AML-193 (cell line): ENCODE measurements around the gene SEPTIN12.

Source experiments
- DNase-seq, 2 experiments: peaks; one replicate each; lab custom pipeline; 2025; lab: John Stamatoyannopoulos, UW

The SEPTIN12 gene

DNA sequence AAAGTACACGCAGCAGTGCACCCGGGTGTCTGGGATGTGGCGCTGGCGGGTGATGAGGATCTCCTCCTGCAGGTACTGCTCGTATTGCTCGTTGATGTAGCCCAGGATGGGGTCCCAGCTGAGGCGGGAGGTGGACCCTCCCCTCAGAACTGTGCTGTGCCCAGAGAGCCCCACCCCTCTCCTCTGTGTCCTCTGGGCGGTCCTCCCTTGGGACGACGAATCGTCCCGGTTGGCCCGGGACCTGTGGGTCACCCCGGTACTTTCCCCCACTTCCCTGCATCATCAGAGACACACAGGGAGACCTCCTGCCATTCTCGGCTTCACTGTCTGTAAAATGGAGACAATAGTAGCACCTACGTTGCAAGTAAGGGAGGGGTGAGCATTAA is 4.2 kb downstream of the SEPTIN12 start:
- DNase-seq, result no peak

DNA sequence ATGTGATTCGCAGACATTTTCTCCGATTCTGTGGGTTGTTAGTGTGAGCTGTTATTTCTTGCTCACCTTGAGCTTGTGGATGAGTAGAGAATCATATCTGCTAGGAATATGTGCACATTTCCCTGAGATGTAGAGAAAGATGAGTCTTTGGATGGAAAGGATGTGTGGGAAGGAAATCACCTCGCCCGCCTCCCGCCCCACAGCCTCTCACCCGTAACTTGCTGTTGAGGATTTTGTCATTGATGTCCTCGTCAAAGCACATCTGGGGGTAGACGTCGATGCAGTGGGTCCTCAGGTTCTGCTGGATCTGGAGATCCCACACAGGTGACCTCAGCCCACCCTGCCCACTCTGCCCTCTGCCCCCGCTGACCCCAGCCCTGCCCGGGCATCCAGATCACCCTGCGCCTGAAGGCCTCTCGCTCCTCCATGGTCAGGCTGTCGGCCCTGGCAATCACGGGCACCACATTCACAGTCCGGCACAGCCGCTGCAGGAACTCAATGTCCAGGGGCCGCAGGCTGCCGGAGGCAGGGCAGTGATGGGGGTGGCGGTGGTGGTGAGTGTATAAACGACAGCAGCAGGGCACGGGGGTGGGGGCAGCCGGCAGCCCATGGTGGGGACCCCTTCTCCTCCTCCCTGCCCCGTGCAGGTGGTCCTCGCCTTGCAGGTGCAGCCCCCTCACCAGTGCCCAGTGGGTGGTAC is 4.7 kb downstream of the SEPTIN12 start:
- DNase-seq, result no peak

DNA sequence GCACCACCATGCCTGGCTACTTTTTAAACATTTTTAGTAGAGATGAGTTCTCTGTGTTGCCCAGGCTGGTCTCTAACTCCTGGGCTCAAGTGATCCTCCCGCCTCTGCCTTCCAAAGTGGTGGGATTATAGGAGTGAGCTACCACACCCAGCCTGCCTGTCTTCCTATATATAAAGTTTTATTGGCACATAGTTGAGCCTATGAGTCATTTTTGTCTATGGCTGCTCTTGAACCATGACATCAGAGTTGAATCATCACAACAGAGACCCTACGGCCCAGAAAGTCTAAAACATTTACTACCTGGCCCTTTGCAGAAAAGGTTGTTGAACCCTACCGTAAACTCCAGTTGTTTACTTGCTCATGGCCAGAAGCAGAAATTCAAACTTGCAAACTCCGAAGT is 7.9 kb downstream of the SEPTIN12 start:
- no peak for DNase-seq

DNA sequence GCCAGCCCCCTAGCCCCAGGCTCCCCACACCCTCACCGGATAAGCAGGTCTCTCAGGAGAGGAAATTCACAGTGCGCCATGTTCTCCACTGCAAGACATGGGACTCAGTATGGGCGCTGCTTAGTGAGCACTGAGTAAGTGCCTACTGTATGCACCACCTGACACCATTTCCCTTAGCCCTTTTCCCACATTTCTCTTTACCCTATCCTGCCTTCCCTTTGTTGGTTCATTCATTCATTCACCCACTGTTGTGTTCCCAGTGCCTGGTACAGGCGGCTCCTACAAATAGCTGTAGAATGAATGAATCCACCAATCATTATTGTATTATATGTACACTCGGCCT is 10.1 kb downstream of the SEPTIN12 start:
- no peak for DNase-seq

DNA sequence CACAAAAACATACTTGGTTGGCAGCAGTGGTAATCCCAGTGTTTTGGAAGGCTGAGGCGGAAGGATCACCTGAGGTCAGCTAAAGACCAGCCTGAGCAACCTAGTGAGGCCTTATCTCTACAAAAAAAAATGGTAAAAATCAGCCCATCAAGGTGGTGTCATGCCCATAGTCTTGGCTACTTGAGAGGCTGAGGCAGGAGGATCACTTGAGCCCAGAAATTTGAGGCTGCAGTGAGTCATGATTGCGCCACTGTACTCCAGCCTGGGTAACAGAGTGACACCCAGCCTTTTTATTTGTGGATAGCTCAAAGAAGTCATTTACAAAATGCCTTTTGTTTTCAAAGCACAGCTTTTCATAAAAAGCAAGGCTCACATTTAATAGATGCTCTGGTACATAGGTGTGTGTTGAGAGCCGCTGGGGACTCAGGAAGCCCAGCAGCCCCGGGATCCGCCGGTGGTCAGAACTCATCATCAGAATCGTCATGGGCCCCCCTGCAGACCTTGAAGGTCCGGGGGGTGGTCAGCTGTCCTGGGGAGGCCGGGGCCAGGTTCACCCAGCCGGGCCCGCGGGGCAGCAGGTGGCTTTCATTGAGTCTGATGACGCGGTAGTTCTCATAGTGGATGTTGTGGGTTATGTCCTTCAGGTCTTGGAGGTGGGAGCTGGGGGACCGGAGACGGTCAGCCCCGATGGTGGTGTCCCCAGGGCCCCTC is 10.7 kb downstream of the SEPTIN12 start:
- DNase-seq, result no peak

DNA sequence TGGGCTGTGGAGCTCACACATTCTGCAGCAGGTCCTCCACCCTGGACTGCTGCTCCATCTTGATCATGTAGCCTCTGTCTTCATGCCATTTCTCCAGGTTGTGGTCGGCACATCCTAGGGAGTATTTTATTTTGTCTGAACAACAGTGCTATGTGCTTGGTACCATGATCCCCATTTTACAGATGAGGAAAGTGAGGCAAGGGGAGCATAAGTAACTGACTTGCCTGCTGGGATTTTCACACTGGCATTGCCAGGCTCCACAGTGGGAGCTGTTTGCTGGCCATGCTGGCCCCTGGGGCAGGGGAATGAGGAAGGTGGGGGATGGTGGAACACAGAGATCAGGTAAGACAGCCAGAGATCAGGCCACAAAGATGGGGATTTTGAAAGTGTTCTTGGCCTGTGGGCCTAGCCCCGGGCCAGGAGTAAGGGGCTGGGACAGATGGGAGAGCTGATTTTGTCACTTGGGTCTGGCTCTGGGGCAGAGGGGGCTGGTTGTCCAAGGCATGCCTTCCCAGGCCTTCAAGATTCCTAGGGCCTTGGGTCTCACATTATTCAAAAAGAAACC is 11.9 kb downstream of the SEPTIN12 start:
- DNase-seq, result no peak

DNA sequence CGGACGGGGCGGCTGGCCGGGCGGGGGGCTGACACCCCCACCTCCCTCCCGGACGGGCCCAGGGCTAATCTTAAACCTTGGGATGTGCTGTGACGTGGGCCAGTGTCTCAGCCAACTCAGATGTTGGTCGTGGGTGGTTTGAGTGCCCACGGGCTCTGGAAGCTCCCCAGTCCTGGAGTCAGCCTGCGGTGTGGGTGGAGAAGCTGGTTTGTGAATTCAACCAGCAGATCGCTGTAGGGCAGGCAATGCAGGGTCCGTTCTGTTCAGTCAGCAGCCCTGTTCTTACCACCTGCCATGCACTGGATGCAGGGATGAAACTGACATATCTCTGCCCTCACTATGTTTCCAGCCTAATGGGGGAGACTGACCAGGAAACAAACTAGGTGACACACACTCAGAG is 13.1 kb downstream of the SEPTIN12 start:
- DNase-seq, result no peak

DNA sequence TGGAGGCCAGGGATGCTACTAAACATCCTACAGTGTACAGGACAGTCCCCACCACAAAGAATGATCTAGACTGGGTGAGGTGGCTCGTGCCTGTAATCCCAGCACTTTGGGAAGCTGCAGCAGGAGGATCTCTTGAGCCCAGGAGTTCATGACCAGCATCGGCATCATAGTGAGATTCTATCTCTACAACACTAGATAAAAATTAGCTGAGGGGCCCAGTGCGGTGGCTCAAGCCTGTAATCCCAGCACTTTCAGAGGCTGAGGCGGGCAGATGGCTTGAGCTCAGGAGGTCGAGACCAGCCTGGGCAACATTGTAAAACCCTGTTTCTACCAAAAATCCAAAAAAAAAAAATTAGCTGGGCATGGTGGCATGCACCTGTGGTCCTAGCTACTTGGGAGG is 15.8 kb downstream of the SEPTIN12 start:
- no peak for DNase-seq

DNA sequence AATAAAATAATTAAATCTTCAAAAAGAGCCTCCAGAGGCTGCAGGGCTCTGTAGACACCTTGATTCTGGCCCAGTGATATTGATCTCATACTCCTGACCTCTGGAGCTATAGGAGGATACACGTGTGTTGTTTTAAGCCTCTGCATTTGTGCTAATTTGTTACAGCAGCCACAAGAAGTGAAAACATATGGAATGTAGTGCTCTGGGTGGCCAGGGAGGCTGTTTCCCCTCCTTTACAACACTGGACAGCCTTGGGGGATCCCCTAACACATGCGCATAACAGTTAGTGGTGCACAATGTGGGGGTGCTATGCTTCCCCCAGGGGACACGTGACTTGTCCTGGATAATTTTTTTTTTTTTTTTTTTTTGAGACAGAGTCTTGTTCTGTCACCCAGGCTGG is 16.5 kb downstream of the SEPTIN12 start:
- DNase-seq, result no peak

DNA sequence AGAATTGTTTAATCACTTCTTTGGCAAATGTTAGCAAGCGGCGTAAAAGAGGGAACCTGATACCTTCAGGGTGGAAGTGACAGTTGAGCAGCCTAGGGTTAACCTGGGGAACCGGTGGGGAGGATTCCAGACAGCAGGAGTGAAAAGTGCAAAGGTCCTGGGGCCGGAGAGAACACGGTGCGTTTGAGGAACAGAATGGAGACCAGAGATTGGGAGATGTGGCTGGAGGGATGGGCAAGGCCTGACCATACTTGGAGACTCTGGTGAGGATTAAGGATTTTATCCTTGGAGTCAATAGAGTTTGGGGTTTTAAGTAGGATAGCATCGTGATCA is 18.9 kb downstream of the SEPTIN12 start:
- no peak for DNase-seq

DNA sequence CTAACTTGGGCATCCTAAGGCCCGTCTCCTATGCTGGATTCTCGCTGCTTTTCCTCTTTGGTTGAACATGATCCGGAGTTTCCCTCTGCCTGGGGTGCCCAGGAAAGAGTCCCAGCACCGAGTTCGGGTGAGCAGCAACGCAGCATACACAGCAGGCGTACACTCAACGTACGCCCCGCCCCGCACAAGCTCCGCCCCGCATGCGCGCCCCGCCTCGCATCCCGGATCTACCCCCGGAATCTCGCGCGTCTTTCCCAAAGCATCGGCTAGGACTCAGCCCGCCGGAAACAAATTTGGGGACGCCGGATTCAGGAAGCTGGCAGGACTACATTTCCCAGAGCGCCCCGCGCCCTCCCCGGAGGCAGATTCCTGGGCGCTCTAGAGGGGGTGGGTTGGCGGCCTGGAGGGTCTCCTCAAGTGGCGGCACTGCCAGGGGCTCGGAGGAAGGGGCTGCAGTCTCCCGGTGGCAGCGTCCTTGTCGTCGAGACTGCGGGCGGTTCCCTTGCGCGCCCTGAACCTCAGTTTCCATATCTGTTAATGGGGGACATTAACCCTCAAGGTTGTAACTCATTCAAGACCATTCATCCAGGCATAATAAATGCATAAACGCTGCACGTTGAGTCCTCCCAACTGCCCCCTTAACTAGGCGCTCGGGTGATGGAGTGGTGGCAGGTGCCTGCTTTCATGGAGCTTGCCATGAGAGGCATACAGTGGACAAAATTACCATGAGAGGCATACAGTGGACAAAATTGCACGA is 19.4 kb downstream of the SEPTIN12 start:
- peak in 1 of 2 experiments; percentile 16 for DNase-seq

DNA sequence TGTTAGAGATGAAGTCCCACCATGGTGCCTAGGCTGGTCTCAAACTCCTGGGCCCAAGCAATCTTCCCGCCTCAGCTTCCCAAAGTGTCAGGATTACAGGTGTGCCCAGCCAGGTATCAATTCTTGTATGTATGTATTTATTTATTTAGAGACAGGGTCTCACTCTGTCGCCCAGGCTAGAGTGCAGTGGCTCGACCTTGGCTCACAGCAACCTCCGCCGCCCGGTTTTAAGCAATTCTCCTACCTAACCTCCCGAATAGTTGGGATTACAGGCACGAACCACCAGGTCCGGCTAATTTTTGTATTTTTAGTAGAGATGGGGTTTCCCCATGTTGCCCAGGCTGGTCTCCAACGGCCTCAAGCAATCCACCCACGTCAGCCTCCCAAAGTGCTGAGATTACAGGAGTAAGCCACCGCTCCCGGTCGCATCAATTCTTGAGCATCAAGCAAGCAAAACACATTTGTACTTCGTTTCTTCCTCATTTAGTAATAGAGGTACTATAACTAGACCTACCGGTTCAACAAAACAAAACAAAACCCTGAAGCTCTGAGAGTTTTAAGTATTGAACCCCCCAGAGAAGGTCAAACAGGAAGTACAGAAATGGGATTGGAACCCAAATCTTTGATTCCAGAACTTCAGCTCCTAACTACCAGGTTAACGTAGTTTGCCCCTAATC is 20.1 kb downstream of the SEPTIN12 start:
- DNase-seq, result peak; percentile 3 to 16

DNA sequence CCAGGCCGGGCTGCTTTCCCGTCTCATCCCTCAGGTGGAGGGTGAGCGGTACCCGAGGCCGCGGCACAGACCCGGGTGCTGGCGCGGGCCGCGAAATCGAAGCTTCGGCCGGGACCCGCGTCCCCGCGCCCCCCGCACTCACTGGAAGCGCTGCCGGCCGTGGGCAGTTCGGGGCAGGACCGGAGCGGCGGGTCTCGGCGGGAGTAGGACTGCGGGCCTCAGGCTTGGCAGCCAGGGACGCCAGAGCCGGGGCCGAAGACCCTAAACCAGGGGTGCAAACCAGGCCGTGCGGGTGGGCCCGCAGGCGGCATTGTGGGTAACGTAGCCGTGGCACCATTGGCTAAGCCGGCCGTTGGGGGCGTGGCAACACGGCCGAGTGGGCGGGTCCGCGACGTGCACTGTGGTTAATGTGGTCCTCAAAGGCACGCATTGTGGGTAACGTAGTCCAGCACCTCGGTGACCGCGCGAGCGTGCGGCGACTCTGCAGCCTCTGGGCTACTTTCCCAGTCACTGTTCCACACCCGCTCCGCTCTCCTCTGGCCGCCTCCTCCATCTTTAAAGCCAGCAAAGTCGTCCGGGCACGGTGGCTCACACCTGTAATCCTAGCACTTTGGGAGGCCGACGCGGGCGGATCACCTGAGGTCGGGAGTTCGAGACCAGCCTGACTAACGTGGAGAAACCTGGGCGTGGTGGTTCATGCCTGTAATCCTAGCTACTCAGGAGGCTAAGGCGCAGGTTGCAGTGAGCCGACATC is 21.1 kb downstream of the SEPTIN12 start, which contains the start of gene ZNF500:
Gene ZNF500, minus strand, starts transcription at position 288 of the 754 bp plus-strand sequence. CDS start 1,184 bp downstream, outside the sequence.
- DNase-seq, result peak; percentile 81 to 92

DNA sequence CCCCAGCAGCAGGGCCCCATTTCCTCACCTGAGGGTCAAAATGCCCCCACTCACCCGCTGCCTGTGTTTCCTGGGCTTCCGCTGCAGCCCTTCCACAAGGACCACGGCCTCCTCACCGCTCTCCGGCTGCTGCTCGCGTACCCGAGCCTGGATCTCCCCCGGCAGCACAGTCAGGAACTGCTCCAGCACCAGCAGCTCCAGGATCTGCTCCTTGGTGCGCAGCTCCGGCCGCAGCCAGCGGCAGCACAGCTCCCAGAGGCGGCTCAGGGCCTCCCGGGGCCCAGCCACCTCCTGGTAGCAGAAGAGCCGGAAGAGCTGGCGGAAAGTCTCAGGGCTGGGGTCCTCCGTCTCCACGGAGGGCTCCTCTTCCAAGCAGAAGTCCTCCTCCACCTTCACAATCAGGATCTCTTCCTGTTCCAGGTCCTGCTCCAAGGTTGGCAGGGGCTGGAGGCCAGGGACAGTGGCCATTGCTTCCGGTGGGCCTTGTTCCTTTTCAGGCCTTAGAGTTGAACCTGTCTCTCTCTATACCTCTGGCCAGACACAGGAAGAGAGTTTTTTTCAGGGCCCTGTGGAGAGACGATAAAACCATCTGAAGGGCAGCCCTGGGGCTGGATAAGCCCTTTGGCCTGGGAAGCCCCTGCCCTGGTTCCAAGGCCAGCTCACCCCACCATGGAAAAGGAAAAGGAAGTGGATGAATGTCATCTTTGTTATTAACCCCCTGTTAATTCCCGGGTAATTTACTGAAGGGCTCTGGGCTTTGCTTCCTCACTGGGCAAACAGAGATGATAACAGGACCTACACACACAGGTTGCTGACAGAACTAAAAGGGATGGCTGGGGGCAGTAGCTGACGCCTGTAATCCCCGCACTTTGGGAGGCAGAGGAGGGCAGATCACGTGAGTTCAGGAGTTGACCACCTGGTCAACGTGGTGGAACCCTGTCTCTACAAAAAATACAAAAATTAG is 22.4 kb downstream of the SEPTIN12 start:
- no peak for DNase-seq

DNA sequence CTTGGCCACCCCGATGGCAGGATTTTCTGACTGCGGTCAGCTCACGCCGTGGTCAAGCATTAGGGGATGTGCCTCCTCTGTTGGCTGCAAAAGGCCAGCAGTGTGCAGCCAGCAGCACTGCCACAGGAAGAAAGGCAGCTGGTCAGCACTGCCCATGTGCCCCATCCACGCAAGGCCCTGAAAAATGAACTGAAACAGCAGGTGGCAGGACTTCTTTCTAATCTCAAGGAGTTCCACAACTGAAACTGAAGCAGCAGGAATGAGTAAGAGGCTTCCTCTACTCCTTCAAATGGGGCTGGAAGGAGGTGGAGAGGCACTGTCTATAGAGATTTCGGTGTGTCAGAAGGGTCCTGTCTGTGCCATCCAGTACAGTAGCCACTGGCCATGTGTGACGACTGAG is 24.4 kb downstream of the SEPTIN12 start:
- DNase-seq, result no peak

DNA sequence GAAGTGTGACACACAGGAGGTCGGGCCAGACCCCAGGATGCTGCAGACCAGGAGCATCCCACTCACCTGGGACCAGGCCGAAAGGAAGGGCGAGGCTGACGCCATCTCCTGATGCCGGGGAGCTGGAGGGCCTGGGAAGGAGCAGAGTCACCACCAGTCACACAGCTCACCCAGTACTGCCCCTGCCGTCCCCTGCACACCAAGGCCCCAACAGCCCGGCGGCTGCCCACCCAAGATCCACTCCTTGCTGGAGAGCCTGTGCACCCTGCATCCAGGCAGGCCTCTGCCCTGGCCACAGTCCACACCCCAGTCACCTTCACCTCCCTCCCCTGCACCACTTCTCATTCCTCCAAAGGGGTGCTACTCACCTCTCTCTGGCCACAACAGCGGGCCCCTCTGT is 25.9 kb downstream of the SEPTIN12 start:
- no peak for DNase-seq

DNA sequence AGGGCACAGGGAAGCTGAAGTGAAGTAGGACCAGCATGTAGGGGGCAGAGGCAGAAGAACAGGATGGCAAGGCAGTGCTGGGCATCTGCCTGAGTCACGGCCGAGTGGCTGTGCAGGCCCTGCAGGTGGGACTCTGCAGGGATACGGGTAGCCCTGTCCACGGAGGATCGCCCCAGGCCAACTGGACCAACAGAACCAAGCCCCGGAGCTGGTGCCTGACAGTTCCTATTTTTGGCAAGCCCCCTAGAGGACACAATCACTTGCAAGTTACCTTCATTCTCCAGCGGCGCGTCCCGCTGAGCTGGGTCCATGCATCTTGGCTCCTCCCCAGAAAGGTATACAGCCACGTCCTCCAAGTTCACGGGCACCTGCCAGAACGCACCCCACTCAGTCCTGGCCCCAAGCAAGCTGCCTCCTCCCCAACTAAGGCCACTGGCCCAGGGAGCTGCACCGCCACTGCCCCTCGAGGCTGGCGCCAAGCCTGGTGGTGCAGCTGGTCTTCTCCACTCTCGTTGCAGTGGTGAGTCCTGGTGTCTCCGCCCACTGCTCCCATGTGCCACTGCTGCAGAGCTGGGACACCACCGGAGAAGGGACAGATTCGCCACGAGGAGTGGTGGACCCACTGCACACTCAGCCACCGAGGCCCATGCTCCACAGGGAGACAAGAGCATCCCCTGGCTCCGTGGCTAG is 27.8 kb downstream of the SEPTIN12 start:
- no peak for DNase-seq

DNA sequence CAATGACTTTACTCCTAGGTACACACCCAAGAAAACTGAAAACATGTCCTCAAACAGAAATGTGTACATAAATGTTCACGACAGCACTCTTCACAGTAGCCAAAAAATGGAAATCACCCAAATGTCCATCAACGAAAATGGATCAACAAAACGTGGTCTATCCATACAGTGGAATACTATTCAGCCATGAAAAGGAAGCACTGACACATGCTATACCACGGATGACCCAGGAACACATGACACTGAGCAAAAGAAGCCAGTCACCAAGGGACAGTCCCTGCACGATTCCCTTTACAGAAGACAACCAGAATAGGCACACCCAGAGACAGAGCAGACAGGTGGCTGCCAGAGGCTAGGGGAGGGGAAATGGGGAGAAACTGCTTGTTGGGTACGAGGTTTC is 32.5 kb downstream of the SEPTIN12 start:
- no peak for DNase-seq

DNA sequence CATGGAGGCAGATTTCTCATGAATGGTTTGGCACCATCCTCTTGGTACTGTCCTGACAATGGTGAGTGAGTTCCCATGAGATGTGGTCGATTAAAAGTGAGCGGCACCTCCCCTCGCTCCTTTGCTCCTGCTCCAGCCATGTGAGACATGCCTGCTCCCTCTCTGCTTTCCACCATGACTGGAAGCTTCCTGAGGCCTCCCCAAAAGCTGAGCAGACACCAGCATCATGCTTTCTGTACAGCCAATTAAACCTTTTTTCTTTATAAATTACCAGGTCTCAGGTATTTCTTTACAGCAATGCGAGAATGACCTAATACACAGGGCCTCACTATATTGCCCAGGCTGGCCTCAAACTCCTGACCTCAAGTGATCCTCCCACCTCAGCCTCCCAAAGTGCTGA is 33.3 kb downstream of the SEPTIN12 start:
- no peak for DNase-seq

DNA sequence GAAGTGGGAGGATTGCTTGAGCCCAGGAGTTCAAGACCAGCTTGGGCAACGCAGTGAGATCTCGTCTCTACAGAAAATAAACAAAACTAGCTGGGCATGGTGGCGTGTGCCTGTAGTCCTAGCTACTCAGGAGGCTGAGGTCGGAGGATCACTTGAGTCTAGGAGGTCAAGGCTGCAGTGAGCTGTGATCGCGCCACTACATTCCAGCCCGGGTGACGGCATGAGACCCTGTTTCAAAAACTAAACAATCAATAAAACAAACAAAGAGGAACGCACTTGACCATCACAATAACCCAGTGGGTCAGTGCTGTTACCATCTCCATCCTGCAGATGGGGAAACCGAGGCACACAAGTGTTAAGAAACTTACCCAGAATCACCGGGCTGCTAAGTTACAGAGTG is 34.9 kb downstream of the SEPTIN12 start:
- no peak for DNase-seq
